AG09319 (cell line): ENCODE data around the gene WWP2.
"Not testable (repeated sequence)": the region's sequence is repeated elsewhere in the genome, so short reads cannot be mapped to it uniquely, and the experiment has no call there.

Experiments
- DNase-seq: peaks from one replicate; pipeline ENCODE4 v3.0.0-alpha.2; 2010; ENCODE audit warnings: low read depth; ENCODE audit errors: extremely low read depth
- CTCF ChIP-seq: IDR thresholded peaks from 2 replicates; pipeline ENCODE4 v1.5.1; 2011; ENCODE audit warnings: low read depth, mild to moderate bottlenecking, inconsistent platforms, low read length, moderate library complexity

The WWP2 gene

DNA sequence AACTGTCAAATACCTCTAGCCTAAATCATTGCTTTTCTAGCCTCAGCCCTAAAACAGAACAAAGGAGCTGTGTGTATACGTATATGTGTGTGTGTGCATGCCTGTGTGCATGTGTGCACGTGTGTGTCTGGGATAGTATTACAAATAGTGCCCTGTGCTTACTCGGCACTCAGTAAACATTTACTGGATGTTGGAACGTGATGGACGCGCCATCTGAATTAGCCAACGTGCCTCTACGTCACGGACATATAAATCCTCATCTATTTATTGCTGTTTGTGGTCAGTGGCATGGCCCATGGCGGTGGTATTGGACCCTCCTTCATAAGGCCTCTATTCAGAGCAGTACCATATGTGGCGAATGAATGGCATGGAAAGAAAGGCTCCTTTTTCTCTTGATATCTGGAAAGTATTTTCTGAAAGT, 37.5 kb downstream of the WWP2 start:
- DNase-seq, result no peak
- TF ChIP-seq CTCF, result no peak

DNA sequence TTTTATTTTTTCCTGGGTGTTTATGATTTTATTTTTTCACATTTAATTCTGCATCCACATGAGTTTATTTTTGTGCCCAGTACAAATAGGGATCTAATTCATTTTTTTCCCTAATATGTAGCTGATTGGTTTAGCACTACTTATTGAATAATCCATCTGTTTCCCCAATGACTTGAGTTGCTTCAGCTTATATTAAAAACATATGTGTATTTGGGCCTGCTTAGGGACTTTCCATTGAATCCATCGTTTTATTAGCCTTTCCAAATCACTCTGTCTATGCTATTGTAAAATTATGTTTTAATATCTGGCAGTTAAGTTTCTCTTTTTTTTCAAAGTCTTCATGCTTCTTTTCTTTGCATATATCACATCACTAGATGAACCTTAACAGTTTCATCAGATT, 42.2 kb downstream of the WWP2 start:
- TF ChIP-seq CTCF, result no peak
- no peak for DNase-seq

DNA sequence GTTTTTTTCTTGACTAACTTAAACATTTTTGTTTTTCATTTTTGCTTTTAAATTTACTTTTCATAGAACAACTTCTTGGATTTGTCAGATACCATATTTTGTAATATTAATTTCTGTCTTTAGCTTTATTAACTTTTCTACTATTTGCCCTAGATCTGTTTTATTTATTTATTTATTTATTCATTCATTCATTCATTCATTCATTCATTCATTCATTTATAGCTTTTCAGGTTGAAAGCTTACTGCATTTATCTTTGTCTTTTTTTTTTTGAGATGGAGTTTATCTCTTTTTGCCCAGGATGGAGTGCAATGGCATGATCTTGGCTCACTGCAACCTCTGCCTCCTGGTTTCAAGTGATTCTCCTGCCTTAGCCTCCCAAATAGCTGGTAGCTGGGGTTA, 44.6 kb downstream of the WWP2 start:
- DNase-seq, result not testable (repeated sequence)

GRCh38 chr16:69812688-69813014, 50.5 kb downstream of the WWP2 start:
- TF ChIP-seq CTCF, result no peak
- no peak for DNase-seq

DNA sequence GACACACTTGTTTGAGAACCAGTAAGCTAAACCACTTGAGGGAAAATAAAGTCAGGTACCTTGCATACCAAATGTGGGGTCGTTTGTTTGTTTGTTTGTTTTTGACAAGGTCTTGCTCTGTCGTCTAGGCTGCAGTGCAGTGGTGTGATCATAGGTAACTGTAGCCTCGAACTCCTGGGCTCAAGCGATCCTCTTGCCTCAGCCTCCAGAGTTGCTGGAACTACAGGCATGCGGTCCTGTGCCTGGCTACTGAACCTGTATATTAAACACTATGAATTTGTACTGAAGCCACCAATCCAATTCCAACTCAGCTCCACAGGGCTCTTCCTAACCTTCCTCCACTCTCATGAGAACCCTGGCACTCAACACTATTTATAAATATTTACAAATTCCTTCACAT, 51.9 kb downstream of the WWP2 start:
- DNase-seq, result no peak
- TF ChIP-seq CTCF, result no peak

DNA sequence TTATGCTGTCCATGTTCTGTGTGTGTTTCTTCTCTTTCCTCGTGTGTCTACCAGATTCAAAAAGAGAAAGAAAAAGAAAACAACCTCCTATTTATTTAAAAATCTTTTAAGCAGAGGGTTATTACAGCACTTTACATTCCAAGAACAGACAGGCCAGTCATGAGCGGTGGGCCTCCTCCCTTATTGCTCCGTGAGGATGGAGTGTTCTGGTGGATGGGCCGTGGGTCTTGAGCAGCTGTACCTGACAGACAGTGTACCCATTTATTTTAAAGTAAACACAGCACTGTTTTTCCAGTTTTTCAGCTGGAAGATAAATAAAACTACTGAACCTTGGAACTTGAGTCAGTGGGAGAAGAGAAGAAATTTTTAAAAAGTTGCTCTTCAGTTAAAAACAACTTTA, 52.4 kb downstream of the WWP2 start:
- no peak for DNase-seq
- TF ChIP-seq CTCF, result no peak

DNA sequence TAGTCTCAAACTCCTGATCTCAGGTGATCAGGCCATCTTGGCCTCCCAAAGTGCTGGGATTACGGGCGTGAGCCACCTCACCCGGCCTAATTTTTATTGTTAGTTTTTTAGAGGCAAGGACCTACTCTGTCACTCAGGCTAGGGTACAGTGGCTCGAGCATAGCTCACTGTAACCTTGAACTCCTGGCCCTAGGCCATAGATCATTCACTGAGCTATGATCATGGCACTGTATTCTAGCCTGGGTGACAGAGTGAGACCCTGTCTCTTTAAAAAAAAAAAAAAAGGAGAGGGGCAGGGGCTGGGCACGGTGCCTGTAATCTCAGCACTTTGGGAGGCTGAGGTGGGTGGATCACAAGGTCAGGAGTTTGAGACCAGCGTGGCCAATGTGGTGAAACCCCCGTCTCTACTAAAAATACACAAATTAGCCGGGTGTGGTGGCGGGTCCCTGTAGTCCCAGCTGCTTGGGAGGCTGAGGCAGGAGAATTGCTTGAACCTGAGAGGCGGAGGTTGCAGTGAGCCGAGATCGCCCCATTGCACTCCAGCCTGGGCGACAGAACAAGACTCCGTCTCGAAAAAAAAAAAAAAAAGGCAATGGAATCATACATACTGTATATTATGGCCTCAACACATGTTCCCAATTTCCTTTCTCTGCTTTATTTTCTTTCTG, 53.2 kb downstream of the WWP2 start:
- DNase-seq, result not testable (repeated sequence)

GRCh38 chr16:69816996-69817395, 54.9 kb downstream of the WWP2 start:
- no peak for DNase-seq
- TF ChIP-seq CTCF, result no peak
